Measurements from ENCODE around the gene AVEN. TPM values are rescaled to one million over a fixed set of nuclear protein-coding genes. Genes with fewer than 3 reads are reported as not detected.

Gene AVEN
- total and polyA plus RNA-seq, 2 experiments from 2014 or later, result 18.2 to 27.0 TPM

DNA sequence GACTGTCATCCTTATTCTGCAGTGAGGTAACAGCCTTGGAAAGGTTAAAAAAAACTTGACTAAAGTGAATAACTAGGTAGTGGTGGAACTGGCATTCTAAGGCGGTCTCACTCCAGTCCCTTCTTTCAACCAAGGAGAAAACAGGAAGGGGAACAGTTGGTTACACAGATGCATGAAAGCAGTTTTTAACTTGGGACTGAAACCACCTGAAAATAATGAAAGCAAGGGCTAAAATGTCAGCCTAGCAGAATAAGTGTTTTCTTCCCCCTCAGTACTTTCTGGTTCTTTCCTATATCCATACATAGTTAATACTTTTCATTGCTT is 748 bp upstream of the AVEN start:
- 53 to 60% methylated on average over 1 of the region's 1 CpG for WGBS, 2 experiments (ENCODE audit: low coverage in 1 of 2, low lambda C conversion rate in 2 of 2, missing lambda C conversion rate in 2 of 2)
- H2AFZ ChIP-seq, result peak overlapping the region; percentile 67
- H3K27ac ChIP-seq, result peak overlapping the region; percentile 81
- H3K4me3 ChIP-seq, result peak overlapping the region; percentile 99
- H3K9me3 ChIP-seq (ENCODE audit: low read depth), result no peaks in the 10 kb centered on the region
- peaks cover 5% of the 10 kb centered on the region for H3F3A ChIP-seq (ENCODE audit: insufficient read depth)
- no peak for DNase-seq
- no peaks in the 10 kb centered on the region for H3K9me2 ChIP-seq (ENCODE audit: insufficient read depth)
- in situ Hi-C loops (cut with MboI), result no loop called here
- no peaks in the 10 kb centered on the region for H3K27me3 ChIP-seq (replicated peaks; ENCODE audit: insufficient read depth)
- peak overlapping the region; percentile 85 for H3K4me2 ChIP-seq (ENCODE audit: unreplicated experiment)
- H3K36me3 ChIP-seq (ENCODE audit: low read depth), result no peaks in the 10 kb centered on the region
- peak overlapping the region; percentile 92 for H3K9ac ChIP-seq
- H4K20me1 ChIP-seq (ENCODE audit: insufficient read depth), result no peaks in the 10 kb centered on the region
- no peak for TF ChIP-seq EZH2 (IDR thresholded peaks at IDR 0.05; ENCODE audit: insufficient read depth, poor library complexity, severe bottlenecking)
- TF ChIP-seq EZH2phosphoT487 (IDR thresholded peaks at IDR 0.05; ENCODE audit: insufficient read depth, low read depth), result no peak
- H3K79me2 ChIP-seq (ENCODE audit: insufficient read depth), result peaks cover 34% of the 10 kb centered on the region
- peaks cover 15% of the 10 kb centered on the region; the same call in 1 of the 2 replicates for H3K4me1 ChIP-seq (ENCODE audit: insufficient read depth)

DNA sequence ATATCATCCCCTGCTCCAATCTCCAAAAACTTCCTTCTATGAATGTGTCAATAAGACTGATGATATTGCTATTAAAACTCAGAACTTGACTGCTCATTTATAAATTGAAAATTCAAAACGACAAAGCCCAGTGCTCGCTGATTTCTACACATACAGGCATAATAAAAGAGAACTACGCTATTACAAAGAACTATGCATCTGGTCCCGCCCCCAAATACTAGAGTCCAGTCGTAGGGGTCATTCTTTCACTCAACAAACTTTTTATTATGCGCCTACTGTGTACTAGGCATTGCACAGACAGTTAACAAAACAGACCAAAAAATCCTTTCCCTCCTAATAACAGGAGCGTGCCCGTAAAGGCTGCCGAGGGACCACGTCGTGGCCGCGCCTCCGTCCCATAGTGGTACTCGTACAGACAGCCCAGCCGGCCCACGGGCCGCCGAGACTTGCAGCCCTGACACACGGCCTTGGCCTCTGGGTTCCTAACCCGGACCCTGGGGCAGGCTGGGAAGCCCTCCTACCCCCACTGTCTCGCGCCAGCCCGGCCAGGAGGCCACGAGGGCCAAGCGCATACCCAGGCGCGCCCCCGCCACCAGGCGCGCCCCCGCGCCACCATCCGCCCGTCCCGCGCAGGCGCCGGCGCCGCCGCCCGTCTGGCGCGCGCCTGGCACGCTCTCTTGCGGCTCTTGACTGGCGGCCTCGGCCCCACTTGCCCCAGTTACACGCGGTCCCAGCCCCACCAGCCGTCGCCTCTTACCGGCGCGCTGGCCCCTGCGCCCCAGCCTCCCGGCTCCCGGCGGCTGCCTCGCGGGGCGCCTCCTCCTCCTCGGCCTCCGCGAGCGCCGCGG is 757 bp downstream of the AVEN start:
- Histone ChIP-seq H3K4me1 (ENCODE audit: insufficient read depth) (peaks cover 19% of the 10 kb centered on the region; the same call in 1 of the 2 replicates), H3K79me2 (ENCODE audit: insufficient read depth) (peaks cover 47% of the 10 kb centered on the region), H3K4me3 (peak overlapping the region; percentile 99), H3K27me3 (replicated peaks; ENCODE audit: insufficient read depth) (no peaks in the 10 kb centered on the region), H3K9ac (peak overlapping the region; percentile 92), H3F3A (ENCODE audit: insufficient read depth) (peaks cover 5% of the 10 kb centered on the region), H3K4me2 (ENCODE audit: unreplicated experiment) (peak overlapping the region; percentile 93), H3K9me3 (ENCODE audit: low read depth) (no peaks in the 10 kb centered on the region), H3K27ac (peak overlapping the region; percentile 81), H4K20me1 (ENCODE audit: insufficient read depth) (no peaks in the 10 kb centered on the region), H3K36me3 (ENCODE audit: low read depth) (no peaks in the 10 kb centered on the region), H2AFZ (peak overlapping the region; percentile 98), H3K9me2 (ENCODE audit: insufficient read depth) (no peaks in the 10 kb centered on the region)
- peak; percentile 89 for DNase-seq
- WGBS, 2 experiments (ENCODE audit: low coverage in 1 of 2, low lambda C conversion rate in 2 of 2, missing lambda C conversion rate in 2 of 2), result 0% methylated on average over 28 to 52 of the region's 70 CpGs
- in situ Hi-C loops (cut with MboI), result no loop called here
- TF ChIP-seq EZH2 (IDR thresholded peaks at IDR 0.05; ENCODE audit: insufficient read depth, poor library complexity, severe bottlenecking) (no peak), EZH2phosphoT487 (IDR thresholded peaks at IDR 0.05; ENCODE audit: insufficient read depth, low read depth) (no peak)

DNA sequence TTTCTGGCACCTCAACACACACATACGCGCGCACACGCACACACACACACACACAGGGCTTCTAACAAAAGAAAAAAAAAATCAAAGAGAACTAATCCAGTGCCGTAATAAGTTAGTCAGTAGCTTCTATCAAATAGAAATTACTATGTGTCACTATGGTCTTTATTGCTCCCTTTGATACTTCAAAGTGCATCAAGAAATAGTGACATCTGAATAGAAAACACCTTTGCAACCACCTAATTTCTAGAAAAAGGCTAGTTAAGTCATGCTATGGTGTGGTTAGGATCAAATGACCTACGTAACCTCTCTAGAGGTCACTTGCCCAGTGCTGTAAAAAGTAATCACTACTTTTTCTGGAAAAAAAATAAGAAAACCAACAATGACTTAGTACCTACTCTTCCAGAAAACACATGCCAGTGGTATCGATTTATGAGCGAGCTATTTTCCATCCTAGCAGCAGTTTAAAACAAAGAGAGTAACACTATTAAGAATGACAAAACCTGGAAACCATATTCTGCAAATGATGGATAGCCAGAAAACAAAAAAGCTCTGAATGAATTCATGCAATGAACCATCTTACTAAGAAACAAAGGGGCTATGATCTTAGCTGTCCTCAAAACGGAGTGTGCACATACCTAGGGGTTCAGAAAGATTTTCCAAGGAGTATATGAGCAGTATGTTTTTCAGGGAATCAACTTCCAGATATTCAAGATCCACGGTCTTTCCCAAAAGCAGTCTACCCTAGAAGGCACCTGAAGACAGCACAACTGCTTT is 6.8 kb downstream of the AVEN start:
- in situ Hi-C loops (cut with MboI), result no loop called here
- Histone ChIP-seq H3K27ac (no peak overlapping the region), H3K79me2 (ENCODE audit: insufficient read depth) (peaks cover 93% of the 10 kb centered on the region), H4K20me1 (ENCODE audit: insufficient read depth) (no peaks in the 10 kb centered on the region), H3K4me1 (ENCODE audit: insufficient read depth) (0 out of 2 replicates have a peak, but pooled peaks cover 17% of the 10 kb centered on the region), H3K36me3 (ENCODE audit: low read depth) (no peaks in the 10 kb centered on the region), H3K9me3 (ENCODE audit: low read depth) (no peaks in the 10 kb centered on the region), H3K27me3 (replicated peaks; ENCODE audit: insufficient read depth) (no peaks in the 10 kb centered on the region), H3K4me2 (ENCODE audit: unreplicated experiment) (no peak overlapping the region), H3K4me3 (no peak overlapping the region), H3K9ac (no peak overlapping the region), H3K9me2 (ENCODE audit: insufficient read depth) (no peaks in the 10 kb centered on the region), H3F3A (ENCODE audit: insufficient read depth) (no peaks in the 10 kb centered on the region), H2AFZ (no peak overlapping the region)
- TF ChIP-seq EZH2 (IDR thresholded peaks at IDR 0.05; ENCODE audit: insufficient read depth, poor library complexity, severe bottlenecking) (no peak), EZH2phosphoT487 (IDR thresholded peaks at IDR 0.05; ENCODE audit: insufficient read depth, low read depth) (no peak)
- DNase-seq, result no peak
- 88 to 90% methylated on average over 10 of the region's 10 CpGs for WGBS, 2 experiments (ENCODE audit: low coverage in 1 of 2, low lambda C conversion rate in 2 of 2, missing lambda C conversion rate in 2 of 2)

DNA sequence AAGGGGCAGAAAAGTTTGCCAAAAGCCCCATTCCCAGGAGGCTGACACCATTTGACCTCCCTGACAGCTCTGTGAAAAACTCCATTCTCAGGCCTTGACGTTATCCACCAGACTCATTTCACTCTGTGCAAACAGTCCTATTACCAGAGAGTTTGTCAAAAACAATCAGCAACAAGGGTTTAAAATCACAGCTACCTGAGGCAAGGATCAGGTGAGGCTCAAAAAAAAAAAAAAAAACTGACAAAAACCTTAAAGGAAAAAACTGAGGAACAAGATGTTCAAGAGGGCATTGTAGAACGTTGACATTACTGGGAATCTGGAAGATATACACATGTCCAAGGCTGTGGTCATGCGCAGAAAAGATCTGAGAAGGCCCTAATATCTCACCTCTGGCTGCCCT is 11.4 kb downstream of the AVEN start:
- no peaks in the 10 kb centered on the region for H3K9me2 ChIP-seq (ENCODE audit: insufficient read depth)
- H4K20me1 ChIP-seq (ENCODE audit: insufficient read depth), result no peaks in the 10 kb centered on the region
- TF ChIP-seq EZH2 (IDR thresholded peaks at IDR 0.05; ENCODE audit: insufficient read depth, poor library complexity, severe bottlenecking), result no peak
- no peak for TF ChIP-seq EZH2phosphoT487 (IDR thresholded peaks at IDR 0.05; ENCODE audit: insufficient read depth, low read depth)
- peaks cover 62% of the 10 kb centered on the region for H3K79me2 ChIP-seq (ENCODE audit: insufficient read depth)
- WGBS, 2 experiments (ENCODE audit: low coverage in 1 of 2, low lambda C conversion rate in 2 of 2, missing lambda C conversion rate in 2 of 2), result 59 to 64% methylated on average over 3 of the region's 3 CpGs
- no peak overlapping the region for H3K4me3 ChIP-seq
- no peaks in the 10 kb centered on the region for H3K36me3 ChIP-seq (ENCODE audit: low read depth)
- no peaks in the 10 kb centered on the region for H3F3A ChIP-seq (ENCODE audit: insufficient read depth)
- H3K9me3 ChIP-seq (ENCODE audit: low read depth), result no peaks in the 10 kb centered on the region
- H2AFZ ChIP-seq, result no peak overlapping the region
- no peak for DNase-seq
- in situ Hi-C loops (cut with MboI), result no loop called here
- H3K4me1 ChIP-seq (ENCODE audit: insufficient read depth), result 0 out of 2 replicates have a peak, but pooled peaks cover 7% of the 10 kb centered on the region
- H3K27me3 ChIP-seq (replicated peaks; ENCODE audit: insufficient read depth), result no peaks in the 10 kb centered on the region
- no peak overlapping the region for H3K4me2 ChIP-seq (ENCODE audit: unreplicated experiment)
- H3K9ac ChIP-seq, result no peak overlapping the region
- no peak overlapping the region for H3K27ac ChIP-seq

Data from GM23248 (cell line).